Skeletal muscle tissue (tissue), 4 donors: Measurements from ENCODE around the gene MAD1L1. TPM values are rescaled to one million over a fixed set of nuclear protein-coding genes. Genes with fewer than 3 reads are reported as not detected.
A peak's percentile ranks its signal among the peaks of the same experiment; 100 is the strongest.

ENCODE experiments used
- H3K27ac ChIP-seq: one replicate; pipeline ENCODE4 v1.7.0; 2013; ENCODE audit warnings: mild to moderate bottlenecking, low read depth, low read length, inconsistent platforms
- H3K27me3 ChIP-seq, 3 donors: one replicate each; pipeline ENCODE4 v1.7.0; 2013; ENCODE audit warnings: low read length in 3 of 3; ENCODE audit not compliant: control insufficient read depth in 3 of 3, insufficient read depth in 3 of 3
- H3K36me3 ChIP-seq, 3 donors: one replicate each; pipeline ENCODE4 v1.7.0; 2013; ENCODE audit warnings: low read length in 3 of 3; ENCODE audit not compliant: control insufficient read depth in 3 of 3, insufficient read depth in 3 of 3
- H3K4me1 ChIP-seq, 3 donors: one replicate each; pipeline ENCODE4 v1.7.0; 2013; ENCODE audit warnings: low read length in 3 of 3, mild to moderate bottlenecking in 3 of 3; ENCODE audit not compliant: control insufficient read depth in 3 of 3, insufficient read depth in 3 of 3
- H3K4me3 ChIP-seq, 3 donors: one replicate each; pipeline ENCODE4 v1.7.0; 2013; ENCODE audit warnings: low read length in 3 of 3
- H3K9ac ChIP-seq, 3 donors: one replicate each; pipeline ENCODE4 v1.7.0; 2013; ENCODE audit warnings: low read length in 3 of 3, mild to moderate bottlenecking in 3 of 3, moderate library complexity in 2 of 3, low read depth in 1 of 3
- H3K9me3 ChIP-seq, 3 donors: one replicate each; pipeline ENCODE4 v1.7.0; 2013; ENCODE audit warnings: low read length in 3 of 3; ENCODE audit not compliant: control insufficient read depth in 3 of 3
- total RNA-seq: library from RNA; depleted of rRNA; stranded (reverse); fragments of >200 nt; gene quantifications from one replicate; pipeline ENCODE4 v1.2.3, GENCODE V29; 2014
- donor health status: Osteomylitis.

MAD1L1 gene
- total RNA-seq, 1 donor from 2014 or later, result 42.3 TPM

GRCh38 chr7:2012044-2012900 is 220.5 kb downstream of the MAD1L1 start:
- Histone ChIP-seq H3K27me3 (no peaks in the 10 kb centered on the region), H3K9ac (no peak overlapping the region), H3K4me3 (no peak overlapping the region), H3K36me3 (peaks cover 0 to 5% (median 4%) of the 10 kb centered on the region in 3 donors), H3K4me1 (peaks cover 17 to 36% (median 18%) of the 10 kb centered on the region in 3 donors), H3K27ac (no peak overlapping the region), H3K9me3 (no peaks in the 10 kb centered on the region)

- Histone ChIP-seq H3K9ac (no peak overlapping the region), H3K36me3 (peaks cover 0 to 5% (median 4%) of the 10 kb centered on the region in 3 donors), H3K4me1 (peaks cover 17 to 36% (median 18%) of the 10 kb centered on the region in 3 donors), H3K27ac (no peak overlapping the region), H3K4me3 (no peak overlapping the region), H3K9me3 (no peaks in the 10 kb centered on the region), H3K27me3 (no peaks in the 10 kb centered on the region)
Observed at GRCh38 chr7:2011266-2012043, 221.3 kb downstream of the MAD1L1 start.

GRCh38 chr7:2010551-2011265 is 222.0 kb downstream of the MAD1L1 start:
- peaks cover 17 to 36% (median 18%) of the 10 kb centered on the region in 3 donors for H3K4me1 ChIP-seq
- no peak overlapping the region for H3K4me3 ChIP-seq
- H3K36me3 ChIP-seq, result peaks cover 0 to 5% (median 4%) of the 10 kb centered on the region in 3 donors
- H3K9me3 ChIP-seq, result no peaks in the 10 kb centered on the region
- H3K27me3 ChIP-seq, result no peaks in the 10 kb centered on the region
- no peak overlapping the region for H3K27ac ChIP-seq
- H3K9ac ChIP-seq, result no peak overlapping the region

DNA sequence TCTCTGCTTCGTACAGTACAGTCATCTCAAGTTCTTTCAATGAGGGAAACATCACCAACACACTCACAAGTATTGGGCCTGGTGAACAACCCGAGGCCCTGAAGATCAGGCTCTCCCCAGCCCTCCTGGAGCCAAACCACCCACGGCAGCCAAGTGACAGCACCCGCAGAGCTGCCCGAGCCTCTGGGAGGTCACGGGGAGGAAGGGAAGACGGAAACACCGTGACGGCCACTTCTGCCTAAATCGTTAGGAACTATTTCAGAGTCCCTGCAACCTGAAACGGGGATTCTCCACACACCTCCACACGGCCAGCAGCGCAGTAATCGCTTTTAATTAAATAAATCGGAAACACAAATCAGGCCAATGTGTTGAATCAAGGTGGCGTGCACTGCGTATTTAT is 222.6 kb downstream of the MAD1L1 start:
- no peak overlapping the region for H3K9ac ChIP-seq
- H3K27me3 ChIP-seq, result no peaks in the 10 kb centered on the region
- H3K4me1 ChIP-seq, result peaks cover 17 to 36% (median 18%) of the 10 kb centered on the region in 3 donors
- no peak overlapping the region for H3K4me3 ChIP-seq
- H3K27ac ChIP-seq, result peak overlapping the region; percentile 70
- peaks cover 0 to 5% (median 4%) of the 10 kb centered on the region in 3 donors for H3K36me3 ChIP-seq
- H3K9me3 ChIP-seq, result no peaks in the 10 kb centered on the region

GRCh38 chr7:2009541-2010001 is 223.2 kb downstream of the MAD1L1 start:
- Histone ChIP-seq H3K9ac (peak overlapping the region; percentile 23 to 71 (median 43)), H3K36me3 (peaks cover 0 to 5% (median 4%) of the 10 kb centered on the region in 3 donors), H3K9me3 (no peaks in the 10 kb centered on the region), H3K4me1 (peaks cover 17 to 36% (median 18%) of the 10 kb centered on the region in 3 donors), H3K4me3 (peak overlapping the region in 2 of 3 donors; percentile 55 to 60), H3K27me3 (no peaks in the 10 kb centered on the region), H3K27ac (peak overlapping the region; percentile 70)

- Histone ChIP-seq H3K9me3 (no peaks in the 10 kb centered on the region), H3K4me3 (peak overlapping the region in 2 of 3 donors; percentile 55 to 60), H3K27ac (peak overlapping the region; percentile 70), H3K36me3 (peaks cover 1 to 5% (median 4%) of the 10 kb centered on the region in 3 donors), H3K4me1 (peaks cover 17 to 36% (median 18%) of the 10 kb centered on the region in 3 donors), H3K27me3 (no peaks in the 10 kb centered on the region), H3K9ac (peak overlapping the region; percentile 43 to 71 (median 45))
Observed at GRCh38 chr7:2008936-2009540, 223.7 kb downstream of the MAD1L1 start.

GRCh38 chr7:2008101-2008935 is 224.4 kb downstream of the MAD1L1 start:
- Histone ChIP-seq H3K9ac (peak overlapping the region in 2 of 3 donors; percentile 45 to 71), H3K27me3 (no peaks in the 10 kb centered on the region), H3K27ac (peak overlapping the region; percentile 70), H3K4me1 (peaks cover 17 to 35% (median 18%) of the 10 kb centered on the region in 3 donors), H3K4me3 (peak overlapping the region in 2 of 3 donors; percentile 22 to 55), H3K36me3 (peaks cover 1 to 4% (median 3%) of the 10 kb centered on the region in 3 donors), H3K9me3 (no peaks in the 10 kb centered on the region)

- Histone ChIP-seq H3K27me3 (no peaks in the 10 kb centered on the region), H3K36me3 (peaks cover 0 to 1% (median 1%) of the 10 kb centered on the region in 3 donors), H3K4me3 (no peak overlapping the region), H3K9ac (no peak overlapping the region), H3K9me3 (no peaks in the 10 kb centered on the region), H3K4me1 (peaks cover 17 to 28% (median 18%) of the 10 kb centered on the region in 3 donors), H3K27ac (no peak overlapping the region)
Observed at GRCh38 chr7:2007551-2007950, 225.2 kb downstream of the MAD1L1 start.
